ENCODE data around the gene HLF. TPM values are rescaled to one million over a fixed set of nuclear protein-coding genes. Genes with fewer than 3 reads are reported as not detected.

The HLF gene
- total RNA-seq, 1 donor from 2014 or later, result 0.69 TPM

DNA sequence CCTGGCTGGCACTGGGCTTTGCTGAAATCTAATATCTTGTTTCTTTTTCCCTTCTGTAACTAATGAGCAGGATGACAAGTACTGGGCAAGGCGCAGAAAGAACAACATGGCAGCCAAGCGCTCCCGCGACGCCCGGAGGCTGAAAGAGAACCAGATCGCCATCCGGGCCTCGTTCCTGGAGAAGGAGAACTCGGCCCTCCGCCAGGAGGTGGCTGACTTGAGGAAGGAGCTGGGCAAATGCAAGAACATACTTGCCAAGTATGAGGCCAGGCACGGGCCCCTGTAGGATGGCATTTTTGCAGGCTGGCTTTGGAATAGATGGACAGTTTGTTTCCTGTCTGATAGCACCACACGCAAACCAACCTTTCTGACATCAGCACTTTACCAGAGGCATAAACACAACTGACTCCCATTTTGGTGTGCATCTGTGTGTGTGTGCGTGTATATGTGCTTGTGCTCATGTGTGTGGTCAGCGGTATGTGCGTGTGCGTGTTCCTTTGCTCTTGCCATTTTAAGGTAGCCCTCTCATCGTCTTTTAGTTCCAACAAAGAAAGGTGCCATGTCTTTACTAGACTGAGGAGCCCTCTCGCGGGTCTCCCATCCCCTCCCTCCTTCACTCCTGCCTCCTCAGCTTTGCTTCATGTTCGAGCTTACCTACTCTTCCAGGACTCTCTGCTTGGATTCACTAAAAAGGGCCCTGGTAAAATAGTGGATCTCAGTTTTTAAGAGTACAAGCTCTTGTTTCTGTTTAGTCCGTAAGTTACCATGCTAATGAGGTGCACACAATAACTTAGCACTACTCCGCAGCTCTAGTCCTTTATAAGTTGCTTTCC lies 56.0 kb downstream of the HLF start:
- TF ChIP-seq, protein P1, sequence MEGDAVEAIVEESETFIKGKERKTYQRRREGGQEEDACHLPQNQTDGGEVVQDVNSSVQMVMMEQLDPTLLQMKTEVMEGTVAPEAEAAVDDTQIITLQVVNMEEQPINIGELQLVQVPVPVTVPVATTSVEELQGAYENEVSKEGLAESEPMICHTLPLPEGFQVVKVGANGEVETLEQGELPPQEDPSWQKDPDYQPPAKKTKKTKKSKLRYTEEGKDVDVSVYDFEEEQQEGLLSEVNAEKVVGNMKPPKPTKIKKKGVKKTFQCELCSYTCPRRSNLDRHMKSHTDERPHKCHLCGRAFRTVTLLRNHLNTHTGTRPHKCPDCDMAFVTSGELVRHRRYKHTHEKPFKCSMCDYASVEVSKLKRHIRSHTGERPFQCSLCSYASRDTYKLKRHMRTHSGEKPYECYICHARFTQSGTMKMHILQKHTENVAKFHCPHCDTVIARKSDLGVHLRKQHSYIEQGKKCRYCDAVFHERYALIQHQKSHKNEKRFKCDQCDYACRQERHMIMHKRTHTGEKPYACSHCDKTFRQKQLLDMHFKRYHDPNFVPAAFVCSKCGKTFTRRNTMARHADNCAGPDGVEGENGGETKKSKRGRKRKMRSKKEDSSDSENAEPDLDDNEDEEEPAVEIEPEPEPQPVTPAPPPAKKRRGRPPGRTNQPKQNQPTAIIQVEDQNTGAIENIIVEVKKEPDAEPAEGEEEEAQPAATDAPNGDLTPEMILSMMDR (IDR thresholded peaks at IDR 0.05), result no peak
- ChIA-PET POLR2A (no interaction called here), CTCF (no interaction called here)
- no peaks in the 10 kb centered on the region for H3K4me1 Mint-ChIP-seq
- DNase-seq, result no peak
- H3K4me3 Mint-ChIP-seq, result no peak overlapping the region
- intact Hi-C loops (cut with micrococcal nuclease), result no loop called here
- ATAC-seq (ENCODE audit: low read depth), result no peak
- H3K36me3 Mint-ChIP-seq (ENCODE audit: low read depth), result no peaks in the 10 kb centered on the region
- H3K27me3 Mint-ChIP-seq, result peaks cover 5% of the 10 kb centered on the region
- H3K27ac Mint-ChIP-seq, result no peak overlapping the region
- no peaks in the 10 kb centered on the region for H3K9me3 Mint-ChIP-seq

DNA sequence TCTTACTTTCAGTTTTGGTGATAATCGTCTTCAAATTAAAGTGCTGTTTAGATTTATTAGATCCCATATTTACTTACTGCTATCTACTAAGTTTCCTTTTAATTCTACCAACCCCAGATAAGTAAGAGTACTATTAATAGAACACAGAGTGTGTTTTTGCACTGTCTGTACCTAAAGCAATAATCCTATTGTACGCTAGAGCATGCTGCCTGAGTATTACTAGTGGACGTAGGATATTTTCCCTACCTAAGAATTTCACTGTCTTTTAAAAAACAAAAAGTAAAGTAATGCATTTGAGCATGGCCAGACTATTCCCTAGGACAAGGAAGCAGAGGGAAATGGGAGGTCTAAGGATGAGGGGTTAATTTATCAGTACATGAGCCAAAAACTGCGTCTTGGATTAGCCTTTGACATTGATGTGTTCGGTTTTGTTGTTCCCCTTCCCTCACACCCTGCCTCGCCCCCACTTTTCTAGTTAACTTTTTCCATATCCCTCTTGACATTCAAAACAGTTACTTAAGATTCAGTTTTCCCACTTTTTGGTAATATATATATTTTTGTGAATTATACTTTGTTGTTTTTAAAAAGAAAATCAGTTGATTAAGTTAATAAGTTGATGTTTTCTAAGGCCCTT lies 56.8 kb downstream of the HLF start:
- Mint-ChIP-seq H3K4me1 (no peaks in the 10 kb centered on the region), H3K27ac (no peak overlapping the region), H3K36me3 (ENCODE audit: low read depth) (no peaks in the 10 kb centered on the region), H3K9me3 (no peaks in the 10 kb centered on the region), H3K27me3 (peaks cover 5% of the 10 kb centered on the region), H3K4me3 (no peak overlapping the region)
- TF ChIP-seq, protein P1 (IDR thresholded peaks at IDR 0.05), result no peak
- intact Hi-C loops (cut with micrococcal nuclease), result no loop called here
- ATAC-seq (ENCODE audit: low read depth) (no peak), DNase-seq (no peak)
- ChIA-PET CTCF (no interaction called here), POLR2A (no interaction called here)

DNA sequence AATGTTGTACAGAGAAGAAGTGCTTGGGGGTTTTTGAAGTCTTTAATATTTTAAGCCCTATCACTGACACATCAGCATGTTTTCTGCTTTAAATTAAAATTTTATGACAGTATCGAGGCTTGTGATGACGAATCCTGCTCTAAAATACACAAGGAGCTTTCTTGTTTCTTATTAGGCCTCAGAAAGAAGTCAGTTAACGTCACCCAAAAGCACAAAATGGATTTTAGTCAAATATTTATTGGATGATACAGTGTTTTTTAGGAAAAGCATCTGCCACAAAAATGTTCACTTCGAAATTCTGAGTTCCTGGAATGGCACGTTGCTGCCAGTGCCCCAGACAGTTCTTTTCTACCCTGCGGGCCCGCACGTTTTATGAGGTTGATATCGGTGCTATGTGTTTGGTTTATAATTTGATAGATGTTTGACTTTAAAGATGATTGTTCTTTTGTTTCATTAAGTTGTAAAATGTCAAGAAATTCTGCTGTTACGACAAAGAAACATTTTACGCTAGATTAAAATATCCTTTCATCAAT lies 57.8 kb downstream of the HLF start:
- CTCF ChIA-PET, result no interaction called here
- H3K36me3 Mint-ChIP-seq (ENCODE audit: low read depth), result no peaks in the 10 kb centered on the region
- POLR2A ChIA-PET, result no interaction called here
- H3K27me3 Mint-ChIP-seq, result peaks cover 3% of the 10 kb centered on the region
- no peaks in the 10 kb centered on the region for H3K4me1 Mint-ChIP-seq
- intact Hi-C loops (cut with micrococcal nuclease), result no loop called here
- DNase-seq (no peak), ATAC-seq (ENCODE audit: low read depth) (no peak)
- no peaks in the 10 kb centered on the region for H3K9me3 Mint-ChIP-seq
- TF ChIP-seq, protein P1 (IDR thresholded peaks at IDR 0.05), result no peak
- no peak overlapping the region for H3K27ac Mint-ChIP-seq
- no peak overlapping the region for H3K4me3 Mint-ChIP-seq

GRCh38 chr17:55323518-55324295 lies 58.9 kb downstream of the HLF start:
- Mint-ChIP-seq H3K27ac (no peak overlapping the region), H3K27me3 (peaks cover 2% of the 10 kb centered on the region), H3K4me1 (no peaks in the 10 kb centered on the region), H3K36me3 (ENCODE audit: low read depth) (no peaks in the 10 kb centered on the region), H3K4me3 (no peak overlapping the region), H3K9me3 (no peaks in the 10 kb centered on the region)
- DNase-seq (no peak), ATAC-seq (ENCODE audit: low read depth) (no peak)
- intact Hi-C loops (cut with micrococcal nuclease), result no loop called here
- TF ChIP-seq, protein P1 (IDR thresholded peaks at IDR 0.05), result no peak
- ChIA-PET POLR2A (no interaction called here), CTCF (no interaction called here)
